HEK293T (cell line): ENCODE measurements around the gene SPEM2.

Source experiments
- FOXM1 ChIP-seq: fragments of 450-650 bp; IDR thresholded peaks from 2 replicates; pipeline ENCODE4 v1.6.1; 2017; ENCODE audit warnings: mild to moderate bottlenecking, borderline replicate concordance
- SP1 ChIP-seq: fragments of 450-650 bp; IDR thresholded peaks from 2 replicates; pipeline ENCODE4 v1.6.1; 2017
- SUZ12 ChIP-seq: fragments of 450-650 bp; IDR thresholded peaks from 2 replicates; pipeline ENCODE4 v1.6.1; 2016; ENCODE audit warnings: mild to moderate bottlenecking
- TARDBP ChIP-seq: fragments of 450-650 bp; IDR thresholded peaks from 2 replicates; pipeline ENCODE4 v1.6.1; 2016
- TF ChIP-seq, protein P1 (sequence below): fragments of 450-650 bp; IDR thresholded peaks from 2 replicates; pipeline ENCODE4 v1.6.1; 2016

DNA sequence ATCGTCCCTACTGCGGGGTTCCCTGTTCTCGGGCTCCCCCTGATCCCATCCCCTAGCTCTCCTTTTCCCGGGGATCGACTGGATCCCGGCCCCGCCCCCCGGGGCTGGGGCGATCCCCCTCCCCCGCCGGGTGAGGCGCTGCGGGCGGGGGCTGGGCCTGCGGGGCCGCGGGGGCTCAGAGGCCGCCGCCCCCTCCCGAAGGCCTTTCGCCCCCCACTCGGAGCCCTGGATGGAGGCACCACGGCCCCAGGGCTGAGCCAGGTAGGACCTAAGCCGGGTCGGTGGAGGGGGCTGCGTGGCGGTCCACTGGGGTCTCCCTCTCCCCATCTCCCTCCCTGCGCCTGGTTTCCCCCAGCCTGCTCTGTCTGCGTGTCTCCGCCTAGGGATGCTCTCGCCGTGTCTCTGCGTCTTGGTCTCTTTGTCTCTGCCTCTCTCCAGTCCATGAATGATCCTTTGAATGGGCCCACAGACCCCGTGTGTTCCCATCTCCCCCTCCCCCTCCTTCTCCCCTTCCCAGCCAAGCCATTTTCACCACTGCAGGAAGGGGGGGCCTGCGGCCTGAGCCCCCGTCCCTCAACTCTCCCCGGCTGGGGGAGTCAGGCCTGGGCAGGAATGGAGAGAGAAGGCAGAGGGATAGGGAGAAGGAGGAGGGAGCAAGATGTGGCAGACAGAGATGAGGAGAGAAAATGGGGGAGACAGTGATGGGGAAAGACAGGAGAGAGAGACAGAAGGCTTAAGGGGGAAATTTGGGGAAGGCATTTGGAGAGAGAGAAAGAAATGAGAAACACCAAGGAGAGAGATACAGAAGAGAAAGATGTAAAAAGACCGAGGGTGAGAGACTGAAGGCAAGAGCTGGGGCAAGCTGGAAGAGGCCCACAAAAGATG is 19.8 kb upstream of the SPEM2 start:
- TF ChIP-seq SUZ12 (no peak), FOXM1 (no peak), SP1 (no peak), TARDBP (no peak)
- TF ChIP-seq, protein P1, sequence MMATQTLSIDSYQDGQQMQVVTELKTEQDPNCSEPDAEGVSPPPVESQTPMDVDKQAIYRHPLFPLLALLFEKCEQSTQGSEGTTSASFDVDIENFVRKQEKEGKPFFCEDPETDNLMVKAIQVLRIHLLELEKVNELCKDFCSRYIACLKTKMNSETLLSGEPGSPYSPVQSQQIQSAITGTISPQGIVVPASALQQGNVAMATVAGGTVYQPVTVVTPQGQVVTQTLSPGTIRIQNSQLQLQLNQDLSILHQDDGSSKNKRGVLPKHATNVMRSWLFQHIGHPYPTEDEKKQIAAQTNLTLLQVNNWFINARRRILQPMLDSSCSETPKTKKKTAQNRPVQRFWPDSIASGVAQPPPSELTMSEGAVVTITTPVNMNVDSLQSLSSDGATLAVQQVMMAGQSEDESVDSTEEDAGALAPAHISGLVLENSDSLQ: no peak
